GM23338 (cell line): ENCODE data around the gene JAKMIP2. TPM values are rescaled to one million over a fixed set of nuclear protein-coding genes. Genes with fewer than 3 reads are reported as not detected.

Experiments
- ATAC-seq: fragments of 200-7000 bp; cut with Tn5 transposase; 3 replicates; pipeline ENCODE4 v1.9.1; 2020
- DNase-seq: peaks from one replicate; pipeline ENCODE4 v3.0.0-alpha.2; 2015; ENCODE audit warnings: low spot score
- H2AFZ ChIP-seq: fragments of 200-600 bp; sonication (generic); 2 replicates; pipeline ENCODE4 v1.8.0; 2016; ENCODE audit warnings: antibody characterized with exemption, mild to moderate bottlenecking, moderate library complexity
- H3F3A ChIP-seq: fragments of 200-600 bp; sonication (generic); replicated peaks from 2 replicates; pipeline ENCODE4 v1.8.0; 2017; ENCODE audit warnings: antibody characterized with exemption, mixed run types, low read depth
- H3K27ac ChIP-seq: fragments of 200-600 bp; sonication (generic); 2 replicates; pipeline ENCODE4 v1.6.1; 2016; ENCODE audit warnings: low read depth
- H3K27me3 ChIP-seq: fragments of 200-600 bp; sonication (generic); 2 replicates; pipeline ENCODE4 v1.8.0; 2016; ENCODE audit warnings: mild to moderate bottlenecking, mixed run types, moderate library complexity; ENCODE audit not compliant: insufficient read depth
- H3K36me3 ChIP-seq: fragments of 200-600 bp; sonication (generic); 2 replicates; pipeline ENCODE4 v1.8.0; 2016; ENCODE audit warnings: mild to moderate bottlenecking; ENCODE audit not compliant: insufficient read depth
- H3K4me1 ChIP-seq: fragments of 200-600 bp; sonication (generic); 2 replicates; pipeline ENCODE4 v1.8.0; 2016; ENCODE audit warnings: mild to moderate bottlenecking, moderate library complexity; ENCODE audit not compliant: insufficient read depth
- H3K4me2 ChIP-seq: fragments of 200-600 bp; sonication (generic); 2 replicates; pipeline ENCODE4 v1.7.1; 2017; ENCODE audit warnings: mixed run types
- H3K4me3 ChIP-seq: fragments of 200-600 bp; sonication (generic); 2 replicates; pipeline ENCODE4 v1.6.1; 2016; ENCODE audit warnings: mixed run types
- H3K79me2 ChIP-seq: fragments of 200-600 bp; sonication (generic); replicated peaks from 2 replicates; pipeline ENCODE4 v1.8.0; 2017; ENCODE audit warnings: mild to moderate bottlenecking; ENCODE audit not compliant: insufficient read depth
- H3K9me2 ChIP-seq: fragments of 200-600 bp; sonication (generic); 2 replicates; pipeline ENCODE4 v1.8.0; 2017; ENCODE audit not compliant: insufficient read depth
- H4K20me1 ChIP-seq: fragments of 200-600 bp; sonication (generic); replicated peaks from 2 replicates; pipeline ENCODE4 v1.8.0; 2017; ENCODE audit warnings: mild to moderate bottlenecking; ENCODE audit not compliant: insufficient read depth
- H3K27ac Mint-ChIP-seq: 2 replicates; pipeline ENCODE4 v1.8.0; 2020; ENCODE audit warnings: inconsistent platforms, mild to moderate bottlenecking, moderate library complexity, mixed read lengths
- H3K27me3 Mint-ChIP-seq: 3 replicates; pipeline ENCODE4 v1.8.0; 2022; ENCODE audit warnings: low read depth, mild to moderate bottlenecking, moderate library complexity, mixed read lengths, inconsistent platforms; ENCODE audit not compliant: insufficient read depth, poor library complexity
- H3K36me3 Mint-ChIP-seq: 3 replicates; pipeline ENCODE4 v1.8.0; 2021; ENCODE audit warnings: low read depth, mild to moderate bottlenecking, inconsistent platforms, moderate library complexity, mixed read lengths
- H3K4me1 Mint-ChIP-seq: 3 replicates; pipeline ENCODE4 v1.8.0; 2020; ENCODE audit warnings: mild to moderate bottlenecking, inconsistent platforms, mixed read lengths
- H3K4me3 Mint-ChIP-seq: 3 replicates; pipeline ENCODE4 v1.8.0; 2021; ENCODE audit warnings: moderate library complexity, mild to moderate bottlenecking, inconsistent platforms, mixed read lengths
- H3K9me3 Mint-ChIP-seq: 3 replicates; pipeline ENCODE4 v1.8.0; 2020; ENCODE audit warnings: moderate library complexity, mild to moderate bottlenecking, inconsistent platforms, mixed read lengths
- CREB1 ChIP-seq: fragments of 250-450 bp; sonication (Bioruptor Pico); IDR thresholded peaks from 2 replicates; pipeline ENCODE4 v1.5.0; 2020; ENCODE audit warnings: low read depth, mild to moderate bottlenecking, moderate library complexity
- ETS1 ChIP-seq: IDR thresholded peaks from 2 replicates; pipeline ENCODE4 v1.6.1; 2016; ENCODE audit warnings: antibody characterized with exemption
- EZH2 ChIP-seq: fragments of 200-600 bp; sonication (generic); IDR thresholded peaks from one replicate; pipeline ENCODE4 v1.8.0; 2017; ENCODE audit warnings: antibody characterized with exemption, mild to moderate bottlenecking, low read depth; ENCODE audit not compliant: unreplicated experiment
- EZH2phosphoT487 ChIP-seq: fragments of 200-600 bp; sonication (generic); IDR thresholded peaks from one replicate; pipeline ENCODE4 v1.8.1; 2018; ENCODE audit warnings: antibody characterized with exemption; ENCODE audit not compliant: unreplicated experiment
- JUNB ChIP-seq: IDR thresholded peaks from one replicate; pipeline ENCODE4 v1.6.1; 2016; ENCODE audit warnings: antibody characterized with exemption; ENCODE audit not compliant: unreplicated experiment
- NANOG ChIP-seq: IDR thresholded peaks from 2 replicates; pipeline ENCODE4 v1.6.1; 2016; ENCODE audit warnings: antibody characterized with exemption, borderline replicate concordance
- POLR2AphosphoS5 ChIP-seq: IDR thresholded peaks from 2 replicates; pipeline ENCODE4 v1.6.1; 2016; ENCODE audit warnings: antibody characterized with exemption, low read depth
- REST ChIP-seq: IDR thresholded peaks from one replicate; pipeline ENCODE4 v1.6.1; 2018; ENCODE audit warnings: antibody characterized with exemption; ENCODE audit not compliant: unreplicated experiment
- STAT1 ChIP-seq: IDR thresholded peaks from one replicate; pipeline ENCODE4 v1.6.1; 2016; ENCODE audit warnings: antibody characterized with exemption; ENCODE audit not compliant: unreplicated experiment
- ZNF114 ChIP-seq: fragments of 250-450 bp; sonication (Bioruptor Pico); IDR thresholded peaks from 2 replicates; pipeline ENCODE4 v1.5.0; 2020; ENCODE audit warnings: mild to moderate bottlenecking, moderate library complexity
- ZNF331 ChIP-seq: fragments of 250-450 bp; sonication (Bioruptor Pico); IDR thresholded peaks from 2 replicates; pipeline ENCODE4 v1.5.0; 2020; ENCODE audit warnings: low read depth, mild to moderate bottlenecking, moderate library complexity
- ZNF462 ChIP-seq: fragments of 250-450 bp; sonication (Bioruptor Pico); IDR thresholded peaks from 2 replicates; pipeline ENCODE4 v1.5.0; 2020; ENCODE audit warnings: mild to moderate bottlenecking, moderate library complexity
- polyA plus RNA-seq: library from polyadenylated mRNA; unstranded; fragments of >200 nt; fragmentation: Nextera tagmentation; extraction: Ambion mirVana; gene quantifications from 2 replicates; pipeline ENCODE4 v1.2.1, GENCODE V29; 2016
- total RNA-seq: library from RNA; depleted of rRNA; stranded (reverse); fragments of >200 nt; shearing (Covaris generic); gene quantifications from 2 replicates; pipeline ENCODE4 v1.2.3, GENCODE V29; 2014
- TF ChIP-seq, protein P1 (sequence below), 2 experiments: fragments of 200-600 bp in 1 of 2; sonication (generic) in 1 of 2; conservative IDR thresholded peaks; 2 replicates each; pipeline versions ENCODE4 v1.5.1 to v1.6.1; 2016 to 2017; ENCODE audit warnings: antibody characterized with exemption in 2 of 2, low read depth in 2 of 2, mild to moderate bottlenecking in 2 of 2, moderate library complexity in 1 of 2

The JAKMIP2 gene
- total and polyA plus RNA-seq, 2 experiments from 2014 or later = 20.5 to 27.2 TPM

- no peak overlapping the region for H3K4me3 Mint-ChIP-seq
- H3K27me3 Mint-ChIP-seq = no peaks in the 10 kb centered on the region
- H3K27me3 ChIP-seq = no peaks in the 10 kb centered on the region
- no peak overlapping the region for H3K27ac Mint-ChIP-seq
- H3K36me3 Mint-ChIP-seq = peaks cover 11% of the 10 kb centered on the region; the same call in 2 of the 3 replicates
- no peak overlapping the region for H3K4me2 ChIP-seq
- H3K4me1 ChIP-seq = no peaks in the 10 kb centered on the region
- ATAC-seq (no peak; the same call in 2 of the 3 replicates), DNase-seq (no peak)
- H2AFZ ChIP-seq = no peak overlapping the region
- no peak overlapping the region for H3K27ac ChIP-seq
- H3K4me1 Mint-ChIP-seq = no peaks in the 10 kb centered on the region
- no peaks in the 10 kb centered on the region for H3K9me3 Mint-ChIP-seq
- H4K20me1 ChIP-seq = peaks cover 13% of the 10 kb centered on the region
- H3K4me3 ChIP-seq = no peak overlapping the region
- peaks cover 4% of the 10 kb centered on the region; the same call in 1 of the 2 replicates for H3F3A ChIP-seq
- H3K36me3 ChIP-seq = peaks cover 16% of the 10 kb centered on the region; the same call in 1 of the 2 replicates
- no peak for TF ChIP-seq REST
- TF ChIP-seq EZH2phosphoT487 = no peak
- no peak for TF ChIP-seq CREB1 (CRISPR knock-in tag)
- TF ChIP-seq, protein P1, sequence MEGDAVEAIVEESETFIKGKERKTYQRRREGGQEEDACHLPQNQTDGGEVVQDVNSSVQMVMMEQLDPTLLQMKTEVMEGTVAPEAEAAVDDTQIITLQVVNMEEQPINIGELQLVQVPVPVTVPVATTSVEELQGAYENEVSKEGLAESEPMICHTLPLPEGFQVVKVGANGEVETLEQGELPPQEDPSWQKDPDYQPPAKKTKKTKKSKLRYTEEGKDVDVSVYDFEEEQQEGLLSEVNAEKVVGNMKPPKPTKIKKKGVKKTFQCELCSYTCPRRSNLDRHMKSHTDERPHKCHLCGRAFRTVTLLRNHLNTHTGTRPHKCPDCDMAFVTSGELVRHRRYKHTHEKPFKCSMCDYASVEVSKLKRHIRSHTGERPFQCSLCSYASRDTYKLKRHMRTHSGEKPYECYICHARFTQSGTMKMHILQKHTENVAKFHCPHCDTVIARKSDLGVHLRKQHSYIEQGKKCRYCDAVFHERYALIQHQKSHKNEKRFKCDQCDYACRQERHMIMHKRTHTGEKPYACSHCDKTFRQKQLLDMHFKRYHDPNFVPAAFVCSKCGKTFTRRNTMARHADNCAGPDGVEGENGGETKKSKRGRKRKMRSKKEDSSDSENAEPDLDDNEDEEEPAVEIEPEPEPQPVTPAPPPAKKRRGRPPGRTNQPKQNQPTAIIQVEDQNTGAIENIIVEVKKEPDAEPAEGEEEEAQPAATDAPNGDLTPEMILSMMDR (conservative IDR thresholded peaks at IDR 0.05; ENCODE audit: low read depth in 2 of 2) = no peak
- no peak for TF ChIP-seq ZNF114
- TF ChIP-seq EZH2 = no peak
- TF ChIP-seq ZNF331 (CRISPR knock-in tag) = no peak
- no peak for TF ChIP-seq NANOG
- TF ChIP-seq POLR2AphosphoS5 = no peak
- no peak for TF ChIP-seq ETS1
- no peak for TF ChIP-seq STAT1
- TF ChIP-seq ZNF462 (CRISPR knock-in tag) = no peak
- TF ChIP-seq JUNB = no peak
- no peaks in the 10 kb centered on the region for H3K9me2 ChIP-seq
- no peaks in the 10 kb centered on the region for H3K79me2 ChIP-seq
These were observed 109.3 kb downstream of the JAKMIP2 start for GRCh38 chr5:147673266-147673665.
